ENCODE measurements around the gene TBCK. TPM values are rescaled to one million over a fixed set of nuclear protein-coding genes. Genes with fewer than 3 reads are reported as not detected.

Gene TBCK
- total and polyA plus RNA-seq, 10 donors, result 6.7 to 61.3 (median 44.7) TPM

GRCh38 chr4:106165351-106166010 lies 150.5 kb downstream of the TBCK start:
- Histone ChIP-seq H3K36me3 (peaks cover 0 to 42% (median 14%) of the 10 kb centered on the region in 6 donors), H3K4me1 (no peaks in the 10 kb centered on the region), H3K4me3 (no peak overlapping the region), H3K27me3 (replicated peaks in 1 of 7) (no peaks in the 10 kb centered on the region), H3K9me3 (peaks cover 0 to 17% (median 11%) of the 10 kb centered on the region in 8 donors), H3K27ac (no peak overlapping the region)
- TF ChIP-seq CTCF (IDR thresholded peaks at IDR 0.05 in 8 of 11, conservative IDR thresholded peaks at IDR 0.05 in 3 of 11) (no peak), POLR2A (IDR thresholded peaks at IDR 0.05) (no peak), POLR2AphosphoS5 (IDR thresholded peaks at IDR 0.05) (no peak)
- WGBS, 5 donors, result 77 to 90% (median 88%) methylated on average over 1 of the region's 1 CpG
- no peak for DNase-seq
- intact Hi-C loops (cut with DNase I; ENCODE audit: low total_unique reads), result no loop called here

GRCh38 chr4:106162278-106162677 lies 153.7 kb downstream of the TBCK start:
- intact Hi-C loops (cut with DNase I; ENCODE audit: low total_unique reads), result no loop called here
- Histone ChIP-seq H3K27ac (no peak overlapping the region), H3K9me3 (peaks cover 0 to 17% (median 11%) of the 10 kb centered on the region in 8 donors), H3K4me1 (no peaks in the 10 kb centered on the region), H3K36me3 (peaks cover 0 to 35% (median 11%) of the 10 kb centered on the region in 6 donors), H3K4me3 (no peak overlapping the region), H3K27me3 (replicated peaks in 1 of 7) (no peaks in the 10 kb centered on the region)
- 96 to 100% (median 98%) methylated on average over 3 of the region's 3 CpGs for WGBS, 5 donors
- TF ChIP-seq POLR2A (IDR thresholded peaks at IDR 0.05) (no peak), POLR2AphosphoS5 (IDR thresholded peaks at IDR 0.05) (no peak), CTCF (IDR thresholded peaks at IDR 0.05 in 8 of 11, conservative IDR thresholded peaks at IDR 0.05 in 3 of 11) (no peak)
- DNase-seq, result peak; percentile 29

- WGBS, 5 donors, result 80 to 88% (median 84%) methylated on average over 2 of the region's 2 CpGs
- Histone ChIP-seq H3K4me1 (no peaks in the 10 kb centered on the region), H3K4me3 (no peak overlapping the region), H3K36me3 (peaks cover 0 to 51% (median 11%) of the 10 kb centered on the region in 6 donors), H3K9me3 (peaks cover 0 to 17% (median 11%) of the 10 kb centered on the region in 8 donors), H3K27me3 (replicated peaks in 1 of 7) (no peaks in the 10 kb centered on the region), H3K27ac (no peak overlapping the region)
- no peak for TF ChIP-seq POLR2A (IDR thresholded peaks at IDR 0.05)
- no peak for TF ChIP-seq POLR2AphosphoS5 (IDR thresholded peaks at IDR 0.05)
- no peak for TF ChIP-seq CTCF (IDR thresholded peaks at IDR 0.05 in 8 of 11, conservative IDR thresholded peaks at IDR 0.05 in 3 of 11)
- intact Hi-C loops (cut with DNase I; ENCODE audit: low total_unique reads), result no loop called here
- DNase-seq, result no peak
Observed at GRCh38 chr4:106160560-106160959, 155.4 kb downstream of the TBCK start.

- intact Hi-C loops (cut with DNase I; ENCODE audit: low total_unique reads), result no loop called here
Observed at GRCh38 chr4:106149911-106150310, 166.1 kb downstream of the TBCK start.

More at GRCh38 chr4:106149911-106150310, 166.1 kb downstream of the TBCK start:
- DNase-seq, result no peak
- no peaks in the 10 kb centered on the region for H3K4me1 ChIP-seq
- H3K27me3 ChIP-seq (replicated peaks in 1 of 7), result no peaks in the 10 kb centered on the region
- H3K36me3 ChIP-seq, result peaks cover 0 to 48% (median 2%) of the 10 kb centered on the region in 6 donors
- TF ChIP-seq POLR2AphosphoS5 (IDR thresholded peaks at IDR 0.05) (no peak), POLR2A (IDR thresholded peaks at IDR 0.05) (no peak), CTCF (IDR thresholded peaks at IDR 0.05 in 8 of 11, conservative IDR thresholded peaks at IDR 0.05 in 3 of 11) (no peak)
- H3K9me3 ChIP-seq, result peaks cover 6 to 50% (median 47%) of the 10 kb centered on the region in 8 donors
- no peak overlapping the region for H3K4me3 ChIP-seq
- H3K27ac ChIP-seq, result no peak overlapping the region
- WGBS, 5 donors, result 86 to 92% (median 91%) methylated on average over 2 of the region's 2 CpGs

Measured in spleen (tissue), 11 donors.